Measurements from ENCODE around the gene POGK.

Gene POGK

DNA sequence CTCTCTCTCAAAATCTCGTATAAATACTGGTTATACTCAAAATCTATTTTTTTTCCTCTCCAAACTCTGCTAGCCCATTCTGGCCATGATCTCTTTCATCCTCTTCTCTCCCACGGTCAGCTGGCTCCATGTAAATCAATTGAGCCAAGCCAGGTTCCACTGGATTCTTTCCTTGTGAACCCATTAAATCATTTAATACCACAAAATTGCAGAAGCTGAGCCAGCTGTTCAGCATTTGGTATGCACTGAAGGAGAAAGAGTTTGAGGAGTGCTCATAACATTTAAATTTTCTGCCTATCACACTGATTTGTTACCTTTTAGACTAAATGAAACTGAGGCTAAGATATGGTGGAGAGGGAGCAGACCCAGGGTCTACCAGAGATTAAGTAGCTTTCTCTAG is 65.9 kb downstream of the POGK start:
- no peak for FAIRE-seq

DNA sequence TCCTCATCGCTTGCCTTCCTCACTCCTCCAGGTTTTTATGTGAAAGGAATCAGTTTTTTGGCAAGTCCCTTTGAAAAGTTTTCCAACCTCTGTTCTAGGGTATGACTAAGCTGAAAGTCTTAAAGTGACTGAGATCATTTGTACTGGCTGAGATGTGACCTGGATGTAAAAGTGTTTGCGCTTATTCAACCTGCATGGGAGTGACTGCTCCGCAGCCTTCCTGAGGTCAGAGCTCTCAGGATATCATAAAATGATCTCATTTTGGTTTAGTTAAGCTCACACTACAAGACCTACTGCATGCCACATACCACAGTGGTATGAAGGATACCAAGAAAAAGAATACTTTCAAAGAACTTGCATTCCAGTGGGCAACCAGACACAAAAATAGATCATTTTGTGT is 66.6 kb downstream of the POGK start:
- no peak for FAIRE-seq

All from TTC549 (cell line).